Epithelial cell of esophagus (primary cell): ENCODE data around the gene FOXRED2.
A peak's percentile ranks its signal among the peaks of the same experiment; 100 is the strongest.

Experiments
- DNase-seq: peaks from one replicate; pipeline ENCODE4 v3.0.0; 2010; ENCODE audit warnings: low read depth
- H3K4me3 ChIP-seq: 2 replicates; pipeline ENCODE4 v1.5.1; 2011; ENCODE audit warnings: mild to moderate bottlenecking, low read length, control low read depth
- CTCF ChIP-seq: IDR thresholded peaks from 2 replicates; pipeline ENCODE4 v1.5.1; 2011; ENCODE audit warnings: low read depth, mild to moderate bottlenecking, low read length, control low read depth, inconsistent platforms; ENCODE audit not compliant: insufficient read depth; ENCODE audit errors: missing control alignments

Gene FOXRED2

DNA sequence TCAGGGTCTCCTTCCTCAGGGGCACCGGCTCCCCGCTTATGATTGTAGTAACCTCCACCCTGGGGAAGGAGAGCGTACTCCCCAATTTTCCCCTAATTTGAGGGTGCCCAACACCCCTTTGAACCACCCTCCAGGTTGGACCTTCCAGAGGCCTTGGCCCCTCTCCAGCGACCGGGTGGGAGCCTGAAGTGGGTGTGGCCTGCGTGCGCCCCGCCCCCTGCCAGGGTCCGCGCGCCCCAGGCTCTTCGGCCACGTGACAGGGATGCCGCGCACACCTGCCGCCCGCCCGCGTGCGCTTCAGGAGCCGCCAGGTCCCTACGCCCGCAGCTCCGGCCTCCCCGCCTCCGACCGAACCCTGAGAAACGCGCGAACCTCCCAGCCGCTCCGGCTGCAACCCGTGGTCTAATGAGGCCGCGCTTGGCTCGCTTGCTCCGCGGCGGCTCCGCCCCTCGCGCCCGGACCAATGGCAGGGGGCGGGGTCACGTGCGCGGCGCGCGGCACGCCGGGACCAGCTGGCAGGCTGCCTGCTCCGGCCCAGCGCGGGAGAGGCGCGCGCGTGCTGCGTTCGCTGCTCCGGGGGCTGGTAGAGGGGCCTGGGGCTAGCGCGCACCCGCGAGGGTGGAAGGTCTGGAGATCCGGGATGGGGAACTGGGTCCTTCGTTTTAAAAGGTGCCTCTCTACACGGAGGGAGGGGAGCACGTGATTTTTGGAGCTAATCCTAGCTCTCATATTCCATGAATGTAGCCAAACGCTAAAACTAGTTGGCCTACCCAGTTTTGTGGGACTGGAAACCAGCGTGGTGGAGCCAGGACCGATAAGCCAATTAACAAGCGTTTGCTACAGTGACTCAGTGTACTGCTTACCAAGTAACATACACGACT, at the start of gene FOXRED2:
Gene FOXRED2, minus strand, starts transcription at position 404 of the 881 bp plus-strand sequence. CDS start 618 bp downstream, outside the sequence.
- no peak for TF ChIP-seq CTCF
- peak within 1 kb of the TSS; percentile 46 for H3K4me3 ChIP-seq
- DNase-seq: peak; percentile 85

DNA sequence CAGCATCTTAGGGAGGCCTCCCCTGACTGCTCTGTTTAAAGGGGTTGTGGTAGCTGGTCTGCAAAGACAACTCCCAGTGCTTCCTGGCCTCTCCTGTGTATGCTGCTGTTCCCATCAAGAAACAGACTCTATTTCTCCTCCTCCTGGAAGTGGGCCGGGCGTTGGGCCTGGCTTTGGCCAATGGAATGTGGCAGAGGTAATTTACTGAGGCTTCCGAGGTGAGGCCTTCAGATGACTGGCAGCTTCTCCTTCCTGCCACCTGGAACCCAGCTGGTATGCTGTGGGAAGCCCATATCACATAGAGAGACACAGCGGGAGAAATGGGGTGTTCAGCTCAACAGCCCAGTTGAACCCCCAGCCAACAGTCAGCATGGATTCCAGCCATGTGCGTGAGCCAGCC, 47.3 kb upstream of the FOXRED2 start:
- DNase-seq: no peak
- no peak overlapping the region for H3K4me3 ChIP-seq
- no peak for TF ChIP-seq CTCF

DNA sequence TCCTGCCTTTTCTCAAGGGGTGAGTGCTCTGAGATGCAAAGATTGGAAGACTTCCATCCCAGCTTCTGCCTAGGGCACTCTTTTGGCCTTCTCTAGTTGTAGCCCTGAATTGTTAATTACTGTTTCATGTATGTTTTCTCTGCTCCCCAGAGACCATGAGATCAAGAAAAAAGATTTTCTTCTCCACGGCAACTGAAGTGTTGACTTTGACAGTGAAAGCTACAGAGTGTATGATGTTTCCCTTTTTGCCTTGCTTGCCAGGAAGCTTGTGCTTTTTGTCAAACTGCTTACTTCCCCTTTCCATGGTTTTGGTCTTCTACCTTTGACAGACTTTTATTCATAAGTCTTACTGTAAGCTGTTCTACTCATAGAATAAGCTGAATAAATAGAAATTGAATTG, 45.4 kb upstream of the FOXRED2 start:
- DNase-seq: no peak
- H3K4me3 ChIP-seq: no peak overlapping the region
- no peak for TF ChIP-seq CTCF

GRCh38 chr22:36550701-36551495, 44.1 kb upstream of the FOXRED2 start:
- H3K4me3 ChIP-seq: no peak overlapping the region
- no peak for TF ChIP-seq CTCF
- no peak for DNase-seq

DNA sequence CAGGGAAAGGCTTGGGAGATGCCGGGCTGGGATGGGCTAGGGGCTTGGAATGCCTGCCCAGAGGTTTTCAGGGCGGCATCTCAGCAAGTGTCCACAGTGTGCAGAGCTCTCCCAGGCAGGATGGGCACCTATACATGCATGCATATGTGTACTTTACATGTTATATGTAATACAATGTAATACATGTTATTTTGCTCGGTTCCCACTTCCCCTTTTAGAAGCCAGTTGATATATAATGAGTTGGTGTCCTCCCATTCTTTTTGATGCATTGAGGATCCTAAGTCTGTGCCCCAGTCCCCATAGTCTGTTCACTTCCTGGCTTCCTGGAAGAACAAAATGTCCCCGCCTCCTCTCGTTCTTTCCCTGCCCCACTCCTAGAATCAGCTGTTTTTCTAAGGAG, 42.2 kb upstream of the FOXRED2 start:
- TF ChIP-seq CTCF: no peak
- H3K4me3 ChIP-seq: no peak overlapping the region
- DNase-seq: no peak

DNA sequence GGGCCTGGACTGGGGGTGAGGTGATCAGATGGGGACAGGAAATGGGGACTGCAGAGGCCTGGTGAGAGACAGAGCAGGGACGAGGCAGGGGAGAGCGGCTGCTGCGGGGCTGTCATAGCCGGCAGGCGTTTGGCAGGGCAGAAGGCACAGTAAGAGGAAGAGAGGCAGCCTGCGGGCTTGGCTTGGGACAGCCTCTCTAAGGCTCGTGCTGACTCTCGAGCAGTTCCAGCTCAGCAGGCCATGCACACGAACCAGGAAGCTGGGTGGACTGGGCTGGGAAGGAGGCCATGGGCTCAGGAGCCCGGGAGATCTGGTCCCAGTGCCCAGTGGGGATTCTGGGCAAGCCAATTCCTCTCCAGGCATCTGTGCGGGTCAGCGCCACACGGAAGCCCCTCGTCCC, 41.8 kb upstream of the FOXRED2 start:
- no peak for TF ChIP-seq CTCF
- no peak for DNase-seq
- H3K4me3 ChIP-seq: no peak overlapping the region

- peak; percentile 93 for DNase-seq
- H3K4me3 ChIP-seq: no peak overlapping the region
- TF ChIP-seq CTCF: no peak
Measured at GRCh38 chr22:36546932-36547331, 40.1 kb upstream of the FOXRED2 start.
